ENCODE data around the gene CHST9.

Gene CHST9

DNA sequence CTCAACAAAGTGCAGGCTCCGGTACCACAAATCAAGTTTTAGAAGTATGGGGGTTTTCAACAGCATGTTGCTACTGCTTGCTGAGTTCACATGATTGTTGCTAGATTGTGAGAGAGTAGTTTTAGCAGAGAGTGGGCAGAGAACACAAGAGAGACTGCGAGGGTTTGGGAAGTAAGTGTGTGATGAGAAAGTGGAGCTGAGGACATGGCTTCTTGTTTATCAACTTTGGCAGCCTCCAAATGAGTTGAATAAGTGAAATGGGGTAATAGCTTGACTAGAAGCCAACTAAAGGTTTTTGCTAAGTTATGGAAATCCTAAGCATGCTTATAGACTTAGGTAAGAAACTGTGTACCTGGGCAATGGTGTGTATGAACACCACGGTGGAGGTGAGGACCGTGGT is 135.1 kb downstream of the CHST9 start:
- H3K9me3 ChIP-seq (ENCODE audit: insufficient read depth, low read length), result no peaks in the 10 kb centered on the region
- no peak for TF ChIP-seq EZH2phosphoT487 (IDR thresholded peaks at IDR 0.05; ENCODE audit: low read depth)
- TF ChIP-seq, protein P1, sequence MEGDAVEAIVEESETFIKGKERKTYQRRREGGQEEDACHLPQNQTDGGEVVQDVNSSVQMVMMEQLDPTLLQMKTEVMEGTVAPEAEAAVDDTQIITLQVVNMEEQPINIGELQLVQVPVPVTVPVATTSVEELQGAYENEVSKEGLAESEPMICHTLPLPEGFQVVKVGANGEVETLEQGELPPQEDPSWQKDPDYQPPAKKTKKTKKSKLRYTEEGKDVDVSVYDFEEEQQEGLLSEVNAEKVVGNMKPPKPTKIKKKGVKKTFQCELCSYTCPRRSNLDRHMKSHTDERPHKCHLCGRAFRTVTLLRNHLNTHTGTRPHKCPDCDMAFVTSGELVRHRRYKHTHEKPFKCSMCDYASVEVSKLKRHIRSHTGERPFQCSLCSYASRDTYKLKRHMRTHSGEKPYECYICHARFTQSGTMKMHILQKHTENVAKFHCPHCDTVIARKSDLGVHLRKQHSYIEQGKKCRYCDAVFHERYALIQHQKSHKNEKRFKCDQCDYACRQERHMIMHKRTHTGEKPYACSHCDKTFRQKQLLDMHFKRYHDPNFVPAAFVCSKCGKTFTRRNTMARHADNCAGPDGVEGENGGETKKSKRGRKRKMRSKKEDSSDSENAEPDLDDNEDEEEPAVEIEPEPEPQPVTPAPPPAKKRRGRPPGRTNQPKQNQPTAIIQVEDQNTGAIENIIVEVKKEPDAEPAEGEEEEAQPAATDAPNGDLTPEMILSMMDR (IDR thresholded peaks at IDR 0.05; ENCODE audit: low read depth, low read length), result no peak
- H3K4me2 ChIP-seq (ENCODE audit: low read length), result no peak overlapping the region
- H2AFZ ChIP-seq (ENCODE audit: low read depth, low read length), result 0 out of 2 replicates have a peak overlapping the region, but pooled peaks have one; percentile 8
- no peaks in the 10 kb centered on the region for H4K20me1 ChIP-seq (ENCODE audit: insufficient read depth, low read length)
- H3K36me3 ChIP-seq (replicated peaks; ENCODE audit: low read depth, low read length), result no peaks in the 10 kb centered on the region
- H3K9ac ChIP-seq (ENCODE audit: low read length), result no peak overlapping the region
- H3K27me3 ChIP-seq (ENCODE audit: low read depth, low read length), result no peaks in the 10 kb centered on the region
- no peaks in the 10 kb centered on the region for H3K79me2 ChIP-seq (ENCODE audit: low read length)
- H3K4me3 ChIP-seq (ENCODE audit: low read length), result no peak overlapping the region
- no peak overlapping the region for H3K27ac ChIP-seq (ENCODE audit: low read length)
- H3K4me1 ChIP-seq (ENCODE audit: low read length), result no peaks in the 10 kb centered on the region

- Histone ChIP-seq H3K36me3 (replicated peaks; ENCODE audit: low read depth, low read length) (no peaks in the 10 kb centered on the region), H3K4me3 (ENCODE audit: low read length) (no peak overlapping the region), H3K27ac (ENCODE audit: low read length) (no peak overlapping the region), H3K27me3 (ENCODE audit: low read depth, low read length) (no peaks in the 10 kb centered on the region), H3K79me2 (ENCODE audit: low read length) (no peaks in the 10 kb centered on the region), H2AFZ (ENCODE audit: low read depth, low read length) (no peak overlapping the region), H3K4me1 (ENCODE audit: low read length) (peaks cover 6% of the 10 kb centered on the region), H4K20me1 (ENCODE audit: insufficient read depth, low read length) (no peaks in the 10 kb centered on the region), H3K4me2 (ENCODE audit: low read length) (no peak overlapping the region), H3K9me3 (ENCODE audit: insufficient read depth, low read length) (no peaks in the 10 kb centered on the region), H3K9ac (ENCODE audit: low read length) (no peak overlapping the region)
- no peak for TF ChIP-seq EZH2phosphoT487 (IDR thresholded peaks at IDR 0.05; ENCODE audit: low read depth)
- TF ChIP-seq, protein P1 (IDR thresholded peaks at IDR 0.05; ENCODE audit: low read depth, low read length), result no peak
Observed at GRCh38 chr18:27045342-27045741, 139.8 kb downstream of the CHST9 start.

DNA sequence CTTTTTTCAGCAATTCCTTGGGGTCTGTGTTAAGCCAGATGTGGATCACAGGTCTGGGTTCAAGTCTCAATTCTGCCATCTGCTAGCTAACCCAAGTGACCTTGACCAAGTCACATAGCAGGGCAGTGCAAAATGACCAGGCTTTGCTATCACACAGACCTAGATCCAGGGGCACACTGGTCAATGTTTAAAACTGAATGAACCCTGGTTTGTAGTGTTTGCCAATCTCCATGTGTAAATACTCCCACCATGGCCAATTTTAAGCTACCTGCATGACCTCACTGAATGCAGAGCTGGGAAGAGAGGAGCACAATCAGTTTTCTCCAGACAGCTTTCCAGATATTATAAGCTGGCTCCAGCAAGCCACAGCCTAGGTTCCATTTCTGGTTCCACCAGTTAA is 142.9 kb downstream of the CHST9 start:
- Histone ChIP-seq H2AFZ (ENCODE audit: low read depth, low read length) (no peak overlapping the region), H3K4me1 (ENCODE audit: low read length) (peaks cover 6% of the 10 kb centered on the region), H3K79me2 (ENCODE audit: low read length) (no peaks in the 10 kb centered on the region), H3K36me3 (replicated peaks; ENCODE audit: low read depth, low read length) (no peaks in the 10 kb centered on the region), H4K20me1 (ENCODE audit: insufficient read depth, low read length) (no peaks in the 10 kb centered on the region), H3K27me3 (ENCODE audit: low read depth, low read length) (no peaks in the 10 kb centered on the region), H3K27ac (ENCODE audit: low read length) (no peak overlapping the region), H3K4me3 (ENCODE audit: low read length) (no peak overlapping the region), H3K9ac (ENCODE audit: low read length) (no peak overlapping the region), H3K4me2 (ENCODE audit: low read length) (no peak overlapping the region), H3K9me3 (ENCODE audit: insufficient read depth, low read length) (no peaks in the 10 kb centered on the region)
- TF ChIP-seq, protein P1 (IDR thresholded peaks at IDR 0.05; ENCODE audit: low read depth, low read length), result no peak
- no peak for TF ChIP-seq EZH2phosphoT487 (IDR thresholded peaks at IDR 0.05; ENCODE audit: low read depth)

GRCh38 chr18:27040796-27041195 is 144.3 kb downstream of the CHST9 start:
- Histone ChIP-seq H3K27me3 (ENCODE audit: low read depth, low read length) (no peaks in the 10 kb centered on the region), H3K9ac (ENCODE audit: low read length) (no peak overlapping the region), H3K36me3 (replicated peaks; ENCODE audit: low read depth, low read length) (no peaks in the 10 kb centered on the region), H3K79me2 (ENCODE audit: low read length) (no peaks in the 10 kb centered on the region), H2AFZ (ENCODE audit: low read depth, low read length) (no peak overlapping the region), H3K4me1 (ENCODE audit: low read length) (peaks cover 6% of the 10 kb centered on the region), H3K4me2 (ENCODE audit: low read length) (no peak overlapping the region), H3K4me3 (ENCODE audit: low read length) (no peak overlapping the region), H3K27ac (ENCODE audit: low read length) (no peak overlapping the region), H3K9me3 (ENCODE audit: insufficient read depth, low read length) (no peaks in the 10 kb centered on the region), H4K20me1 (ENCODE audit: insufficient read depth, low read length) (no peaks in the 10 kb centered on the region)
- TF ChIP-seq, protein P1 (IDR thresholded peaks at IDR 0.05; ENCODE audit: low read depth, low read length), result no peak
- TF ChIP-seq EZH2phosphoT487 (IDR thresholded peaks at IDR 0.05; ENCODE audit: low read depth), result no peak

Measured in OCI-LY3 (cell line).